ENCODE measurements around the gene SORT1. TPM values are rescaled to one million over a fixed set of nuclear protein-coding genes. Genes with fewer than 3 reads are reported as not detected.

SORT1 gene
- total and polyA plus RNA-seq, 2 of the 4 experiments (the other 2 are of a cell fraction): 15.8 to 16.7 TPM

DNA sequence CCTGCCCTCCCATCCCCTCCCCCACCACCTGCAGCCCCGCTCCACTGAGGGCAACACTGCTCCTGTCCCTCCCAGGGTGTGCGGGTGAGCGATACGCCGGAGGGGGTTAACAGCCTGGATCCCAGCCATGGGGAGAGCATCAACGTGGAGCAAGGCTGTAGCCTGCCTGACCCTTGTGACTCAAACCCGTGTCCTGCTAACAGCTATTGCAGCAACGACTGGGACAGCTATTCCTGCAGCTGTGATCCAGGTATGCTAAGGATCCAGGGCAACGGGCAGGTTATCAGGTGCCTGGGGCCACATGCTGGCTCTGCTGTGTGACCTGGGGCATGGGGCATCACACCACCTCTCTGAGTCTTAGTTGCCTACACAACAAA, 133.4 kb downstream of the SORT1 start:
- ChIA-PET POLR2A (ENCODE audit: unreplicated experiment) (no interaction called here), CTCF (interaction anchor here (0.8 to 1.2 kb wide), 3 partner anchors 11 to 135 kb away, joined by 4 to 6 read pairs (median 4); no protein-coding TSS in a partner anchor)
- WGBS, 2 experiments (ENCODE audit: extremely low coverage in 2 of 2, insufficient read length in 1 of 2): 40% methylated on average over 1 of the region's 9 CpGs; no CpG with 5 or more reads in 1 of the 2 experiments
- Histone ChIP-seq H3K9me3 (ENCODE audit: control insufficient read depth, insufficient read depth, low read length) (peaks cover 2% of the 10 kb centered on the region; the same call in 1 of the 2 replicates), H2AK5ac (ENCODE audit: low read depth, low read length) (peak overlapping the region; percentile 44), H4K5ac (ENCODE audit: low read depth, low read length) (no peak overlapping the region), H3K18ac (ENCODE audit: low read depth, low read length) (no peak overlapping the region), H2BK5ac (ENCODE audit: low read depth, low read length, poor library complexity, severe bottlenecking) (no peak overlapping the region), H3K4me3 (ENCODE audit: insufficient read depth, low read depth, low read length) (no peak overlapping the region), H2AK9ac (replicated peaks; ENCODE audit: low read depth, low read length, poor library complexity) (peak overlapping the region; percentile 50), H3K27ac (ENCODE audit: insufficient read depth, low read length) (no peak overlapping the region), H3K79me1 (ENCODE audit: low read depth in 1 of 2, low read length in 2 of 2) (no peaks in the 10 kb centered on the region), H3K4me1 (ENCODE audit: control insufficient read depth, insufficient read depth, low read length) (no peaks in the 10 kb centered on the region), H3K36me3 (ENCODE audit: control insufficient read depth, insufficient read depth, low read length) (peaks cover 2% of the 10 kb centered on the region; the same call in 1 of the 2 replicates), H3K9ac (ENCODE audit: low read depth, low read length) (no peak overlapping the region), H3K9me1 (ENCODE audit: insufficient read depth, low read length) (no peaks in the 10 kb centered on the region; the same call in 1 of the 2 replicates), H3K23ac (ENCODE audit: low read depth, low read length) (no peak overlapping the region), H2BK120ac (ENCODE audit: low read depth, low read length) (no peak overlapping the region), H4K8ac (ENCODE audit: low read depth in 2 of 2, low read length in 2 of 2) (no peak overlapping the region), H4K20me1 (ENCODE audit: insufficient read depth, low read length) (no peaks in the 10 kb centered on the region), H2AFZ (replicated peaks; ENCODE audit: low read length, poor library complexity) (no peak overlapping the region), H2BK15ac (ENCODE audit: low read depth, low read length) (no peak overlapping the region), H2BK20ac (ENCODE audit: low read depth, low read length) (no peak overlapping the region), H3K4me2 (ENCODE audit: low read depth, low read length) (no peak overlapping the region), H3K14ac (replicated peaks; ENCODE audit: low read depth, low read length) (no peak overlapping the region), H3K56ac (ENCODE audit: extremely low read depth, insufficient read depth, low read length) (no peak overlapping the region), H3K4ac (ENCODE audit: low read depth, low read length) (no peak overlapping the region), H3K27me3 (ENCODE audit: control insufficient read depth, insufficient read depth, low read length) (no peaks in the 10 kb centered on the region), H4K91ac (ENCODE audit: insufficient read depth, low read depth, low read length) (no peak overlapping the region)
- in situ Hi-C loops (cut with MboI; ENCODE audit: low sequenced_read_pairs) (loop anchor here (10.0 kb wide), 1 partner anchor 270 kb away; the partner anchor contains the start of gene GPR61), dilution Hi-C loops (cut with HindIII; ENCODE audit: low sequenced_read_pairs, unreplicated experiment) (no loop called here), intact Hi-C loops (cut with micrococcal nuclease) (loop anchor here (5.0 kb wide), 1 partner anchor 268 kb away; no protein-coding TSS in a partner anchor)
- BruUV-seq (replicated peaks): no TSS peak
- TF ChIP-seq BHLHE40 (IDR thresholded peaks at IDR 0.05; ENCODE audit: low read depth, low read length) (no peak), MAZ (IDR thresholded peaks at IDR 0.05; ENCODE audit: borderline replicate concordance, low read depth, low read length) (no peak), RFX5 (IDR thresholded peaks at IDR 0.05; ENCODE audit: low read depth, low read length) (no peak), RAD21 (IDR thresholded peaks at IDR 0.05; ENCODE audit: low read length) (no peak), POLR2A (IDR thresholded peaks at IDR 0.05; ENCODE audit: low read depth, low read length) (no peak), CHD1 (IDR thresholded peaks at IDR 0.05; ENCODE audit: low read depth, low read length) (no peak), FOS (IDR thresholded peaks at IDR 0.05; ENCODE audit: low read depth, low read length) (no peak), CEBPB (IDR thresholded peaks at IDR 0.05; ENCODE audit: low read depth, low read length) (no peak), RCOR1 (IDR thresholded peaks at IDR 0.05; ENCODE audit: insufficient replicate concordance, low read length) (no peak), MAFK (IDR thresholded peaks at IDR 0.05; ENCODE audit: low read depth, low read length) (no peak), ELK1 (IDR thresholded peaks at IDR 0.05; ENCODE audit: borderline replicate concordance, low read depth, low read length) (no peak), MXI1 (IDR thresholded peaks at IDR 0.05; ENCODE audit: borderline replicate concordance, low read depth, low read length) (no peak), NFE2L2 (IDR thresholded peaks at IDR 0.05; ENCODE audit: low read depth, low read length) (no peak), SMC3 (IDR thresholded peaks at IDR 0.05; ENCODE audit: low read depth, low read length) (no peak)
- TF ChIP-seq, protein P1, sequence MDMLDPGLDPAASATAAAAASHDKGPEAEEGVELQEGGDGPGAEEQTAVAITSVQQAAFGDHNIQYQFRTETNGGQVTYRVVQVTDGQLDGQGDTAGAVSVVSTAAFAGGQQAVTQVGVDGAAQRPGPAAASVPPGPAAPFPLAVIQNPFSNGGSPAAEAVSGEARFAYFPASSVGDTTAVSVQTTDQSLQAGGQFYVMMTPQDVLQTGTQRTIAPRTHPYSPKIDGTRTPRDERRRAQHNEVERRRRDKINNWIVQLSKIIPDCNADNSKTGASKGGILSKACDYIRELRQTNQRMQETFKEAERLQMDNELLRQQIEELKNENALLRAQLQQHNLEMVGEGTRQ (IDR thresholded peaks at IDR 0.05; ENCODE audit: low read depth, low read length): no peak
- TF ChIP-seq, protein P2, sequence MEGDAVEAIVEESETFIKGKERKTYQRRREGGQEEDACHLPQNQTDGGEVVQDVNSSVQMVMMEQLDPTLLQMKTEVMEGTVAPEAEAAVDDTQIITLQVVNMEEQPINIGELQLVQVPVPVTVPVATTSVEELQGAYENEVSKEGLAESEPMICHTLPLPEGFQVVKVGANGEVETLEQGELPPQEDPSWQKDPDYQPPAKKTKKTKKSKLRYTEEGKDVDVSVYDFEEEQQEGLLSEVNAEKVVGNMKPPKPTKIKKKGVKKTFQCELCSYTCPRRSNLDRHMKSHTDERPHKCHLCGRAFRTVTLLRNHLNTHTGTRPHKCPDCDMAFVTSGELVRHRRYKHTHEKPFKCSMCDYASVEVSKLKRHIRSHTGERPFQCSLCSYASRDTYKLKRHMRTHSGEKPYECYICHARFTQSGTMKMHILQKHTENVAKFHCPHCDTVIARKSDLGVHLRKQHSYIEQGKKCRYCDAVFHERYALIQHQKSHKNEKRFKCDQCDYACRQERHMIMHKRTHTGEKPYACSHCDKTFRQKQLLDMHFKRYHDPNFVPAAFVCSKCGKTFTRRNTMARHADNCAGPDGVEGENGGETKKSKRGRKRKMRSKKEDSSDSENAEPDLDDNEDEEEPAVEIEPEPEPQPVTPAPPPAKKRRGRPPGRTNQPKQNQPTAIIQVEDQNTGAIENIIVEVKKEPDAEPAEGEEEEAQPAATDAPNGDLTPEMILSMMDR (conservative IDR thresholded peaks at IDR 0.05; ENCODE audit: low read depth, low read length): no peak
- DNase-seq (no peak), ATAC-seq (ENCODE audit: low read depth) (no peak)
